Stromal cell of bone marrow (primary cell): ENCODE data around the gene ZSCAN10.

Experiments used
- DNase-seq: peaks from one replicate; pipeline ENCODE4 v3.0.0-alpha.2; 2012; ENCODE audit warnings: low read depth

The ZSCAN10 gene

GRCh38 chr16:3134338-3135125 is 35.4 kb upstream of the ZSCAN10 start, which contains the start of gene ZNF213:
ZNF213 (plus strand) TSS chr16:3135029; CDS start chr16:3137281, 2,252 bp downstream.
- DNase-seq = peak; percentile 99

DNA sequence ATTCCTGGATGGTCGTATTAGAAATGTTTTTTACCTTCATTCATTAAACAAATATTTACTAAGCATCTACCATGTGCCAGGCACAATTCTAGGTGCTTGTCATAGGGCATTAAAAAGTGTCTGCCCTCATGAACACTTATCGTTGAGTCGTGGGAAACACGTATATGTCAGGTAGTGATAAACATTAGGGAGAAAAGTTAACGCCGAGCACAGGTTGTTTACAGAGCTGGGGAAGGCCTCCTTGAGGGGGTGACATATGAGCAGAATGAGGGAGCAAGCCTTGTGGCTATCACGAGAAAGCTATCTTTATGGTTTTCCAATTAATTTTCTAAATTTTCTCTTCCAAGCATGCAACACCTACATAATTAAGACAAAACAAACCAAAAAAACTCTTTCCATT is 34.8 kb upstream of the ZSCAN10 start:
- no peak for DNase-seq

- DNase-seq = no peak
These were observed 32.8 kb upstream of the ZSCAN10 start for GRCh38 chr16:3131755-3132377.

DNA sequence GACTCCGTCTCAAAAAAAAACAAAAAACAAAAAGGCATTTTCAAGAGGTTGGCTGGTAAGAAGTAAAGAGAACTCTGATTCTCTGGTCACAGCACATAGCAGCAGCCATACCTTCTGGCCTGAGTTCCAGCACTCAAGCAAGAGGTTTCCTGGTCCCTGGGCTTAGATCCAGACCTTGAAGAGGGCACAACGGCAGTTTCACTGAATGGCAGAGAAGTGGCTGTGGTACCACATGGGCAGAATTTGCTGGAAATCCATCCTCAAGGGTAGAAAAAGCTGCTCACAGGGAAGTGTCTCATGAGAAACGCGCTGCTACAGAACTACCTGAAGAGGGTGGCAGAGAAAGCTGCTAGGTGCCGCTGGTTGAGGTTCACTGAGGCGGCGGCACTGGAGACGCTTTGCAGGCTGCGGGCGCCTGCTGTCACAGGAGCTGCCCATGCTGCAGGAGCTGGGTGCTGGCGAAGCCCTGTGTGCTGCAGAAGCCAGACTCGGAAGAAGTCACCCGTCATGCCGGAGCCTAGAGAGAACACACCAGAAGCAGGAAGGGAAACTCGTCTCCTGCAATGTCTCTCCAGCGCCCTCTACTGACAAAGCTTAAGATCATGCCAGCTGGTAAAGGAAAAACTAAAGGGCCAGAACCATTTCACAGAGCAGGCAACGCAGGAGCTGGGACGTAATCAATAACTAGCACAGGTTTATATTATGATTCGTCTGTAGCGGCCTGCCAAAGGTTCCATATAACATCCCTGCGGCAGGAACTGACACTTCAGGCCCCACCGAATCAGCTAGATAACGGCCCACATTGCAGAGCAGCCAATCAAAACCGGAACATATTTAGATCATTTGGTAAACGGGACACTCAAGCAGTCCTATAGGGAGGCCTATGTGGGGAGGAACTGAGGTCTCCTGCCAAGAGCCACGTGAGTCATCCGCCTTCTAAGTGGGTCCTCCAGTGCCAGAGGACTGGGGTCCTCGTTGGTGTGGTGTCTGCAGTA is 30.3 kb upstream of the ZSCAN10 start:
- DNase-seq = peak; percentile 78

- no peak for DNase-seq
These were observed 28.7 kb upstream of the ZSCAN10 start for GRCh38 chr16:3127745-3128144.

DNA sequence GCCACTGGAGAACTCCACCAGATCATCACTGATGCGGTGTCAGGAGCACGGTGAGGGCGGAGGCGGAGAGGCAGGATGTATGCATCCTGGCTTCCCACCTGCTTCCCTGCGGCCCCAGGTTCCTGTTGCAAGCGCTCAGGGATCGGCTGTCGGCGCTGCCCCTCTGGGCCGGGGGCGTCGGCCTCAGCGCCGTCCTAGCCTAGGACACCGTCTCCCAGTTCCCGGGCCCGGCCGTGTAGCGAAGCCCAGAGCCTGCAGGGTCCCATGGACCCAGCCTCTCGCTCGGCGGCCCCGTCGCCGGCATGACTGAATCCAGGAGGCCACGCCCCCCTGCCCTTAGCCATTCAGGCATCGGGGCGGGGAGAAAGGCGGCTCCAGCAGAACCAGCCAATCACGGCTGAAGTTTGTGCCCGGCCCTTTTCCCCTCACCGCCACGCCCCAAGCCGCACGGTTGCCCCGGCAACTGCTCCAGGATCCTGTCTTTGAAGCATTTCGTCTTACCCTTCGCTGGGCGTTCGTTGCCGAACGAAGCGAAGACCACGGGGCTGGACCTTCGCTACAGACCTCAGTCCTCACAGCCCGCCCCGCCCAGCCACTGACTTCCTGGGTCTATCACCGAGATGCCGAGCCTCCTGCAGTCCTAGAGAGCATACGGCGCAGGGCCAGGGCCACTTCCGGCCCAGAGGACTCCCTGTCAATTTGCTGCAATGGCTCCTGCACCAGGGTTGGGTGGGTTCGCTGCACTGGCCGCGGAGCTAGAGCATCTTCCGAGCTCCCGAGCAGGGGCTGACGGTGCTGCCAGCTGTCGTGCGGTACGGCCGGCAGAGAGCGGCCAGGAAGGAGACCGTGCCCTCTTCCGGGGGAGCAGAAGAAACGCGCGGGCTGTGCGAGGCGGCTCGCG is 25.1 kb upstream of the ZSCAN10 start:
- peak; percentile 90 for DNase-seq

- DNase-seq = no peak
These were observed 24.0 kb upstream of the ZSCAN10 start for GRCh38 chr16:3122926-3123570.

DNA sequence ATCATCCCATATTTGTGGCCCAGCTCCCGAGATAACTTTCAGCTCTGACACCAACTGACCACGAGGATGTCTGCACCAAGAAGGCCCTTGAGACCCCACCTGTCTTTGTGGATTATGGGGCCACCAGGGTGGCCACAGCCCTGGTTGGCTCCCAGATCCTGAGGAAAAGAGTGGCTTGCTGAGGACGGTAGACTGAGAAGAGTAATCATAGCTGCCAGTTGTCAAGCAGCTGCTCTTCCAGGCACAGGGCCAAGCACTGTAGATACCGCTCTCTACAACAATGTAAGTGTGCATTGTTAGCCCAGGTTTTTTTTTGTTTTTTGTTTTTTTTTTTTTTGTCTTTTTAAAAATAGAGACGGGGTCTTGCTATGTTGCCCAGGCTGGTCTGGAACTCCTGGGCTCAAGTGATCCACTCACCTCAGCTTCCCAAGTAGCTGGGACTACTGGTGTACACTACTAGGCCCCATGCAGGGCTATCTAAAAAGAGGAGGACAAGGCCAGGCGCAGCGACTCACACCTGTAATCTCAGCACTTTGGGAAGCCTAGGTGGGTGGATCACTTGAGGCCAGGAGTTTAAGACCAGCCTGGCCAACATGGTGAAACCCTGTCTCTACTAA is 22.9 kb upstream of the ZSCAN10 start:
- no peak for DNase-seq

DNA sequence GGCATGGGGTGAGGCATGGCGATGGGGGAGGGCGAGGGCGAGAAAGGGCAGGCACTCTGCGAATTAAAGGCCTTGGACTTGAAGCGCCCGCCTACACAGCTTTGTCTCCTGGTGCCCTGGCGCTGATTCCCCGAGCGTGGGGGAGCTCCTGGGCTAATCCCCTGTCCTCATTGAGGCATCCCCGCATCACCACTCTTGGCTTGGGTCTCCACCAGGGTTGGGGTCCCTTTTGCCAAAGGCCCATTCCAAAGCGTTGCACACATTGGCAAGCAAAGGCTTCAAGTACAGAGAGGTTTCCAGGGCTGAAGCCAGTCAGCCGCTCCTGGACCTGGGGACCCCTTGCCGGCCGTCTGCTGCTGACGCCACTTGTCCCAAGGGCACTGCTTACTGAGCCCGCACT is 21.3 kb upstream of the ZSCAN10 start:
- DNase-seq = no peak

DNA sequence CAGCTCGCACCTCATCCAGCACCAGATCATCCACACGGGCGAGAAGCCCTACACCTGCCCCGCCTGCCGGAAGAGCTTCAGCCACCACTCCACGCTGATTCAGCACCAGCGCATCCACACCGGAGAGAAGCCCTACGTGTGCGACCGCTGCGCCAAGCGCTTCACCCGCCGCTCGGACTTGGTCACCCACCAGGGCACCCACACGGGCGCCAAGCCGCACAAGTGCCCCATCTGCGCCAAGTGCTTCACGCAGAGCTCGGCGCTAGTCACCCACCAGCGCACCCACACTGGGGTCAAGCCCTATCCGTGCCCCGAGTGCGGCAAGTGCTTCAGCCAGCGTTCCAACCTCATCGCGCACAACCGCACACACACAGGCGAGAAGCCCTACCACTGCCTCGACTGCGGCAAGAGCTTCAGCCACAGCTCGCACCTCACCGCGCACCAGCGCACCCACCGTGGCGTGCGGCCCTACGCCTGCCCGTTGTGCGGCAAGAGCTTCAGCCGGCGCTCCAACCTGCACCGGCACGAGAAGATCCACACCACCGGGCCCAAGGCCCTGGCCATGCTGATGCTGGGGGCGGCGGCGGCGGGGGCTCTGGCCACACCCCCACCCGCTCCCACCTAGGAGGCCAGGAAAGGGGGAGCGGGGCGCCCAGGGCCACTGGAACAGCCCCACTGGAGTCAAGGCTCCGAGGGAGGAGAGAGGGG is 20.8 kb upstream of the ZSCAN10 start:
- no peak for DNase-seq

DNA sequence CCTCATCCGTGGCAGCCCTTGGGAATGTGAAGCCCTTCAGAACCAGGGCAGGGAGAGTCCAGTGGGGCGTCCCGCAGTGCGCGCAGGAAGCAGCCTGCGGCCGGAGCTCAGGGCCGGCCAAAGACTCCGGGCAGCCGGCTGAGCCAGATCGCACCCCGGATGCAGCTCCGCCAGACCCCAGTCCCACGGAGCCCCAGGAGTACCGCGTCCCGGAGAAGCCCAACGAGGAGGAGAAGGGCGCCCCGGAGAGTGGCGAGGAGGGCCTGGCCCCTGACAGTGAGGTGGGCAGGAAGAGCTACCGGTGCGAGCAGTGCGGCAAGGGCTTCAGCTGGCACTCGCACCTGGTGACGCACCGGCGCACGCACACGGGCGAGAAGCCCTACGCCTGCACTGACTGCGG is 20.2 kb upstream of the ZSCAN10 start:
- DNase-seq = no peak

- no peak for DNase-seq
These were observed 19.8 kb upstream of the ZSCAN10 start for GRCh38 chr16:3118846-3119245.

- DNase-seq = no peak
These were observed 19.2 kb upstream of the ZSCAN10 start for GRCh38 chr16:3118204-3118790.

DNA sequence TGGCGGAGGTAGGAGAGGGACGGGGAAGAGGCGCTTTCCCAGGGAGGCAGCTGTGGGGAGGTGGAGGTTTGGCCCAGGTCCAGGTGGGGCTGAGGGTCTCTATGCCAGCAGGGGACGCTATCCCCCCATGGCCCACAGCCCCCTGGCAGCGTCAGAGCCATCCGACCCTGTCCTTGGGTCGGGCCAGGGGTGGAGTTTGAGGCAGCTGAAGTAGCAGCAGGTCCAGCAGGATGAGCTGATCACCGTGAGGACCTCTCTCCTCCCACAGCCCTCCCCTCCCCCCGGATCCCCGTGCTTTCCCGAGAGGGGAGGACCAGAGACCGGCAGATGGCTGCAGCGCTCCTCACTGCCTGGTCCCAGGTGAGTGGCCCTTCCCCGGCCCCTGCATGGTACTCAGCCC is 16.5 kb upstream of the ZSCAN10 start:
- DNase-seq = no peak

DNA sequence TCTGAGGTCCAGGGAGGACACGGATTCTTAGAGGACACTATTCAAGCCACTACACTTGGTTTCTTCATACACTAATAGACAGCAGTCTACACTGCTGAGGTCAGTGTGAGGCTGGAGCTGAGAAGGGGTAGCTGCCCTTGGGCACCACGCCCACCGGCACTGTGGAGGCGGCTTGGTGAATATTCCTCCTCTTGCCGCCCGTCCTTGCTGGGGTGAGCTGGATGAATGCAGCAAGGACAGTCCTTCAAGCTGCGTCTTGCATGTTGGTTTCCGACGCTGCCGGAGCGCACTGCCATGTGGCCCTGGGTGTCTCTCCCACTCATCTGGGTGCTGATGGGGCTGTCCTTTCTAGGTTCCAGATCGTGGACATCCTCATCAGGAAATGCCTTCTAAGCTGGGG is 15.9 kb upstream of the ZSCAN10 start:
- DNase-seq = no peak

DNA sequence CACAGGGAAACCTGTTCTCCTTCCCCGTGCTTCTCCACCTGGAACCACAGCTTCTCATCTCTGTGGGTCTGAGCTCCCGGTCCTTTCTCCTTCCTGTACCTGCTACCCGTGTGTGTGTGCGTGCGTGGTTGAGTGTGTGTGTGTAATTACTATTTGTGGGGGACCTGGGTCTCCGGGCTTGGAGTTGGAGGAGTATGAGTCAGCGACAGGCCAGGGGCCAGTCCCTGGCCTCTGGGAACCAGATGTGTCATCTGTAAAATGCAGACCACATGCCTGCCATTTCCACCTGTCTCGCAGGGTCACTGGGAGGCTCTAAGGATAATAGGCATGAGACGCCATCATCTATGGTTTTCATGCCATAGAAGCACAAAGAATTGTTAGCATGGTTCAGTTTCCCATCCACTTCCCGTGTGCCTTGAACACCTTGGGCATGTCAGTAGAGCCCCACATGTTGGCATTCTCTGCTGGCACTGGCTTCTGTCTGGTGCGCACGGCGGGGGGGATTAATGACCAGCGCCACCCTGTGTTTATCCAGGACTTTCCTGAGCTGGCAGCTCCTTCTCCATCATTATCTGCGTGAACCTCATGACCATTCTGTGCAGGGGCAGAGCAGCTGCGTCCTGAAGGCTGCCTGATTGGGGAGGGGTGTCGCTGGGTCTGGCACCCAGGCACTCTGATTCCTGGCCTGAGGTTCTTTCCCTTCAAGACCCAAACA is 14.8 kb upstream of the ZSCAN10 start:
- no peak for DNase-seq

- no peak for DNase-seq
These were observed 13.9 kb upstream of the ZSCAN10 start for GRCh38 chr16:3112881-3113574.
